Measurements from ENCODE around the gene TCF19.

GRCh38 chr6:31140643-31141042, 17.7 kb upstream of the TCF19 start:
- TF ChIP-seq CTCF (conservative IDR thresholded peaks at IDR 0.05 in 1 of 2, IDR thresholded peaks at IDR 0.05 in 1 of 2; ENCODE audit: low read depth in 1 of 2, low read length in 2 of 2) (no peak), EZH2 (IDR thresholded peaks at IDR 0.05; ENCODE audit: low read length, missing control alignments) (no peak)

Measured in fibroblast of lung (primary cell).